GM12873 (cell line): ENCODE results near the gene CASTOR1.

Experiments used
- TF ChIP-seq, protein P1 (sequence below): IDR thresholded peaks from 2 replicates; pipeline ENCODE4 v1.5.1; 2012; ENCODE audit warnings: low read depth, mild to moderate bottlenecking, moderate library complexity, low read length, control low read depth; ENCODE audit not compliant: insufficient read depth; ENCODE audit errors: missing control alignments

Gene CASTOR1

DNA sequence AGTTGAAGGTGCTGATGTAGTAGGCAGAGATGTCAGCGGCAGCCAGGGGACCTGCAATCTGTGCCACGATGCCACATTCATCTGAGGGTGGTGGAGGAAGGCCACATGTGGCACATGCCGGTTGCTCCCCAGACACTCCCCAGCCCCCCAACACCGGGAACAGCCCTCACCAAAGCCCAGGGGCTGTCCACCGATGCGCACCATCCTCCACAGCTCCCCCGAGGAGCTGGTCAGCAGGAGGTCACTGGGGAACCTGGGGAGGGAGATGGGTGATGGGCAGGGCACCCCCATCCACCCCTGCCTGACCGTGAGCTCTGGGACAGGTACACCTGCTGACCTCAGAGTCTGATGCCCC lies 3.5 kb downstream of the CASTOR1 start:
- TF ChIP-seq, protein P1, sequence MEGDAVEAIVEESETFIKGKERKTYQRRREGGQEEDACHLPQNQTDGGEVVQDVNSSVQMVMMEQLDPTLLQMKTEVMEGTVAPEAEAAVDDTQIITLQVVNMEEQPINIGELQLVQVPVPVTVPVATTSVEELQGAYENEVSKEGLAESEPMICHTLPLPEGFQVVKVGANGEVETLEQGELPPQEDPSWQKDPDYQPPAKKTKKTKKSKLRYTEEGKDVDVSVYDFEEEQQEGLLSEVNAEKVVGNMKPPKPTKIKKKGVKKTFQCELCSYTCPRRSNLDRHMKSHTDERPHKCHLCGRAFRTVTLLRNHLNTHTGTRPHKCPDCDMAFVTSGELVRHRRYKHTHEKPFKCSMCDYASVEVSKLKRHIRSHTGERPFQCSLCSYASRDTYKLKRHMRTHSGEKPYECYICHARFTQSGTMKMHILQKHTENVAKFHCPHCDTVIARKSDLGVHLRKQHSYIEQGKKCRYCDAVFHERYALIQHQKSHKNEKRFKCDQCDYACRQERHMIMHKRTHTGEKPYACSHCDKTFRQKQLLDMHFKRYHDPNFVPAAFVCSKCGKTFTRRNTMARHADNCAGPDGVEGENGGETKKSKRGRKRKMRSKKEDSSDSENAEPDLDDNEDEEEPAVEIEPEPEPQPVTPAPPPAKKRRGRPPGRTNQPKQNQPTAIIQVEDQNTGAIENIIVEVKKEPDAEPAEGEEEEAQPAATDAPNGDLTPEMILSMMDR: no peak

DNA sequence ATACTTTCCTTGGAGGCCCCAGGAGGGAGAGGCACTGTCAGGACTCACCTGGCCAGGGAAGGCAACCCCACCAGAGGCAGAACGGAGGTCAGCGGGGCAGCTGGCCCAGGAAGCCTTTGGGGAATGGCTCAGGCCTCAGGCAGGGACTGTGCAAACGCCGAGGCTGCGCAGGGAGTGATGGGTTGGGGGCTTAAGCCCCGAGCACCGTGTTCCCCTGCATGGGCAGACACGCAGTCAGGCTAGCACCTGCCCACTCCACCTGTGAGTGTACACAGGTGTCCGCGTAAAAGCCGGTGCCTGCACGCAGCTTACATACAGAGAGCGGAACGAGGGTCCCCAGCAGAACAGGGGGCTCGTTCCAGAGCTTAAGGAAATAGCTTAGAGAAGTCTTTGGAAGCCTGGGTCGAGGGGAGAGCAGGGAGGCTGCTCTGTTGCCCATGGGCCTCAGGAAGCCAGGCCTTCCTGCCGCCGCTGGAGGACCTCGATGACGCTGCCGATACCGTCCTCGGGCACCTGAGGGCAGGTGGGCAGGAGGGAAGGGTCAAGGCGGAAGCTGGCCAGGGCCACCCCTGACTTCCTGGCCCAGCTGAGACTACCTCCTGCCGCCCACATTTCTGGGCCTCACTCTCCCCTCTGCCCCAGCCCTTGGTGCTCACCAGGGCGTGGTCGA lies 4.0 kb downstream of the CASTOR1 start:
- TF ChIP-seq, protein P1: no peak

DNA sequence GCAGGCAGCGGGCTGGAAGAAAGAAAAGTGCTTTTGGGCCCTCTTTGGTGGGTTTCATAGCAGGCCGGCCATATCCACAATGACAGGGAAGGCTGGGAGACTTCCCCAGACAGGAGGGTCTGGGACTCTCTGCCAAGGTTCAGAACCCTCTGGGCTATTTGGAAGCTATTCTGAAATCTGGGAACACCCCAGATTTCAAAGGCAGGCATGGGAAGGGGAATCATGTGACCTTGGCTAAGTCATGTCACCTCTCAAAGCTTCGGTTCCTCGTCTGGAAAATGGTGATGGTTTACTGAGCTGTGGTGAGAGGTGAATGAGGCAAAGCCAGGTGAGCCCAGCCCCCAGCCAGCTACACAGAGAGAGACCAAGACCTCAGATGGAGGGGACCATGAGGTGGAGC lies 4.6 kb downstream of the CASTOR1 start:
- TF ChIP-seq, protein P1: no peak

DNA sequence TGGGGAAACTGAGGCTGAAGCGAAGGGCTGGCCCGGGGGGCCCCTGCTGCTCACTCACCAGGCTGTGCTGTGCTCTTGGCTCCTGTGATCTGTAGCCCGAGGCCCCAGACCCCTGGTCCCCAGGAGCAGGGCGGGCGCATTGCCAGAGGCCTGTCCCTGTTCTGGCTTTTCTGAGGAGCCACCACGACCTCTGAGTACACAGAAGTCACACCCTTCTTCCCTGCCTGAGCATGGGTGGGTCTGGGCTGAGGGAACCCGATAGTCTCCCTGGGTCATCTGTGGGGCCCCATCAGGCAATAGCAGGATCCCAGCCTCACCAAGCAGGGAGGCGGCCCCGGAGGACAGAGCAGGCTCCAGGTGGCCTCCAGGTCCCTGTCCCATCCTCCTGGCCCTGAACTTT lies 5.1 kb downstream of the CASTOR1 start:
- TF ChIP-seq, protein P1: no peak

DNA sequence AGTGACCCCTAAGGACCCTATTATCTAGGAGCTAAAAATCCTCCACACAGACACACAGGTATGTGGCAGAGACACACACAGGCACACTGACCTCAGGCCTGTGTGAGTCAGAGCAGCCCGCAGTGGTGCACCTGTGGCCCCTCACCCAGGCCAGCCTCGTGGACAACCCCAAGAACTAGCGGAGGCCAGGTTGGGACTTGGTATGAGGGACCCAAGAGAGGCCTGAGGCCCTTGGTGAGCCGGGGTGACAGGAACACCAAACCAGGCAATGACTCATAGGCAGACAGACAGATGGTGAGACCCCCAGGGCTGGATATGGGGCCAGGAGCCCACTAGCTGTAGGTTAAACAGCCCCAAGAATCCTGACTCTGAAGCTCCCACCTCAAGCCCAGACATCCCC lies 6.0 kb downstream of the CASTOR1 start:
- TF ChIP-seq, protein P1: no peak

DNA sequence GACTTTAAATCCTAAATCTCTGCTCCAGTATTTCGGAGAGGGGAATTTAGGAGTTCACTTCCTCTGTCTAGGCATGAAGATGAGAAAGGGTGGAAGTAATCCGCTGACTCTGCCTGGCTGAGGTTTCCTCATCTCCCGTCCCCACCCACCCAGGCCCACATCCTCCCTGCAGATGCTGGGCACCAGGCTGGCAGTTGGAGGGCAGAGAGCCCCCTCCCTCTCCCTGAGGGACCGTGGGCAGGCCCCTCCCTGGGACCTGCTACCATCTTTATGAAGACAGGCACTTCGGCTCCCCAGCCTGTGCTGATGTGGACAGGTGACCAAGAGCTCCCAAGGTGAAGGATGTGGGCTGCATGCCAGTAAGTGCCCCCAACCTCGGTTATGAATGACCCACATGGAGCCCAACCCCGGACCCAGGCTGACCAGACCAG lies 6.7 kb downstream of the CASTOR1 start:
- TF ChIP-seq, protein P1: no peak

DNA sequence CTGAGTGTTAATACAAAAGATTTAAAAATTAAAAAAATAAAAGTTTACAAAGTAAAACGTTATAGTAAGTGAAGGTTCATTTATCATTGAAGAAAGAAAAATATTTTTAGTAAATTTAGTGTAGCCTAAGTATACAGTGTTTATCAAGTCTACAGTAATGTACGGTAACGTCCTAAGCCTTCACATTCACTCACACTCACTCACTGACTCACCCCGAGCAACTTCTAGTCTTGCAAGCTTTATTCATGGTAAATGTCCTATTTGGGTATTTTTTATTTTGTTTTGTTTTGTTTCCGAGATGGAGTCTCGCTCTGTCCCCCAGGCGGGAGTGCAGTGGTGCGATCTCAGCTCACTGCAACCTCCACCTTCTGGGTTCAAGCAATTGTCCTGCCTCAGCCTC lies 8.8 kb downstream of the CASTOR1 start:
- TF ChIP-seq, protein P1: no peak
